Epithelial cell of proximal tubule (primary cell): Measurements from ENCODE around the gene UGT1A9. TPM values are rescaled to one million over a fixed set of nuclear protein-coding genes. Genes with fewer than 3 reads are reported as not detected.

Experiments used
- DNase-seq: peaks from one replicate; pipeline ENCODE4 v3.0.0-alpha.2; 2011; ENCODE audit warnings: low read depth
- H3K4me3 ChIP-seq: 2 replicates; pipeline ENCODE4 v1.5.1; 2011; ENCODE audit warnings: low read depth, mild to moderate bottlenecking, low read length
- CTCF ChIP-seq: conservative IDR thresholded peaks from 2 replicates; pipeline ENCODE4 v1.5.1; 2012; ENCODE audit warnings: low read depth, mild to moderate bottlenecking, low read length
- total RNA-seq: library from RNA; depleted of rRNA; stranded (reverse); fragments of >200 nt; gene quantifications from 2 replicates; pipeline ENCODE4 v1.2.3, GENCODE V29; 2015

UGT1A9 gene
- total RNA-seq, 1 donor from 2014 or later = not detected

- no peak overlapping the region for H3K4me3 ChIP-seq
- DNase-seq = no peak
- no peak for TF ChIP-seq CTCF
Observed at GRCh38 chr2:233821196-233821595, 149.5 kb downstream of the UGT1A9 start.

GRCh38 chr2:233821709-233822100 is 150.0 kb downstream of the UGT1A9 start:
- TF ChIP-seq CTCF = no peak

GRCh38 chr2:233822101-233822771 is 150.5 kb downstream of the UGT1A9 start:
- no peak for TF ChIP-seq CTCF
- no peak for DNase-seq
- H3K4me3 ChIP-seq = no peak overlapping the region

More at GRCh38 chr2:233821709-233822100, 150.0 kb downstream of the UGT1A9 start:
- DNase-seq = no peak
- no peak overlapping the region for H3K4me3 ChIP-seq

Other genes with a start within 250 kb of the UGT1A9 start
- gene USP40, start 105.1 kb upstream of the UGT1A9 start, total RNA-seq = 19.8 and 33.6 TPM in 2 replicates
- not detected in 2 replicates for gene UGT1A8, start 54.3 kb upstream of the UGT1A9 start, total RNA-seq
- not detected in 2 replicates for gene UGT1A10, start 35.5 kb upstream of the UGT1A9 start, total RNA-seq
- gene UGT1A7, start 10.0 kb downstream of the UGT1A9 start, total RNA-seq = 0.14 TPM in 1 of 2 replicates, not detected in the other
- 0.52 and 5.1 TPM in 2 replicates for gene UGT1A6, start 21.0 kb downstream of the UGT1A9 start, total RNA-seq
- gene UGT1A5, start 41.0 kb downstream of the UGT1A9 start, total RNA-seq = not detected in 2 replicates
- gene UGT1A4, start 46.8 kb downstream of the UGT1A9 start, total RNA-seq = 0.07 TPM in 1 of 2 replicates, not detected in the other
- gene UGT1A3, start 57.1 kb downstream of the UGT1A9 start, total RNA-seq = not detected in 2 replicates
- gene UGT1A1, start 88.4 kb downstream of the UGT1A9 start, total RNA-seq = not detected in 2 replicates
- not detected in 2 replicates for gene MROH2A, start 106.4 kb downstream of the UGT1A9 start, total RNA-seq
- gene HJURP, start 182.6 kb downstream of the UGT1A9 start, total RNA-seq = 56.9 and 64.9 TPM in 2 replicates
- 0.87 and 4.1 TPM in 2 replicates for gene TRPM8, start 245.5 kb downstream of the UGT1A9 start, total RNA-seq